Motor neuron (in vitro differentiated cells): ENCODE results near the gene SUSD4. TPM values are rescaled to one million over a fixed set of nuclear protein-coding genes. Genes with fewer than 3 reads are reported as not detected.

Source experiments
- ATAC-seq, 8 experiments: fragments of 200-7000 bp; cut with Tn5 transposase; replicated peaks in 6 of 8; 2 replicates each; pipeline ENCODE4 v1.8.0; 2021; ENCODE audit warnings: mild to moderate bottlenecking in 8 of 8, moderate library complexity in 8 of 8
- H3K27ac ChIP-seq, 2 donors: fragments of 250-450 bp; sonication (Bioruptor Pico); 2 replicates each; pipeline ENCODE4 v1.9.0; 2021; ENCODE audit warnings: antibody characterized with exemption in 2 of 2, mild to moderate bottlenecking in 2 of 2, moderate library complexity in 1 of 2
- H3K4me1 ChIP-seq, 2 donors: fragments of 250-450 bp; sonication (Bioruptor Pico); replicated peaks in 1 of 2; 2 replicates each; pipeline ENCODE4 v1.6.1; 2021; ENCODE audit warnings: antibody characterized with exemption in 2 of 2, mild to moderate bottlenecking in 2 of 2, moderate library complexity in 1 of 2
- H3K4me3 ChIP-seq, 5 donors: fragments of 250-450 bp; sonication (Bioruptor Pico); 2 replicates each; pipeline ENCODE4 v1.9.0; 2021; ENCODE audit warnings: antibody characterized with exemption in 5 of 5, mild to moderate bottlenecking in 5 of 5, moderate library complexity in 4 of 5
- WGBS, 10 experiments: fragments of 450-650 bp; shearing (Covaris generic); methylation state at CpG; one replicate each; pipeline ENCODE4 v1.0.0; 2022; 5-methylcytosine and 5-hydroxymethylcytosine counted together
- in situ Hi-C, 9 experiments: fragments of 400-800 bp; cut with MboI; loops; one replicate each; pipeline ENCODE4 v1.15.0; 2021; ENCODE audit warnings: low sequenced_read_pairs in 9 of 9, low pct_unique_long_range_greater_than_20kb in 2 of 9; ENCODE audit not compliant: unreplicated experiment in 9 of 9
- total RNA-seq, 8 experiments: library from RNA; unstranded; fragments of 300-600 nt; gene quantifications; 2 replicates each; pipeline versions ENCODE4 v1.2.3 to v1.2.4, GENCODE V29; 2022

The SUSD4 gene
- total RNA-seq, 8 experiments from 2014 or later = 5.4 to 28.7 (median 15.7) TPM

- in situ Hi-C loops = no loop called here
Observed at GRCh38 chr1:223248001-223248769, 115.8 kb downstream of the SUSD4 start.

GRCh38 chr1:223246476-223247112 is 117.4 kb downstream of the SUSD4 start:
- no peak overlapping the region for H3K27ac ChIP-seq
- no peak overlapping the region for H3K4me3 ChIP-seq
- ATAC-seq = peak in 3 of 8 experiments; percentile 63 to 86 (median 66)
- WGBS, 10 experiments = 17 to 83% (median 61%) methylated on average over 1 to 4 of the region's 5 CpGs; no CpG with 5 or more reads in 4 of the 10 experiments
- no peaks in the 10 kb centered on the region for H3K4me1 ChIP-seq
- in situ Hi-C loops = no loop called here

More at GRCh38 chr1:223248001-223248769, 115.8 kb downstream of the SUSD4 start:
- Histone ChIP-seq H3K4me3 (no peak overlapping the region), H3K4me1 (no peaks in the 10 kb centered on the region), H3K27ac (no peak overlapping the region)
- ATAC-seq = peak in 3 of 8 experiments; percentile 12 to 64 (median 33)
- WGBS, 10 experiments = 17 to 77% (median 64%) methylated on average over 1 to 6 of the region's 6 CpGs; no CpG with 5 or more reads in 4 of the 10 experiments

GRCh38 chr1:223245983-223246382 is 118.0 kb downstream of the SUSD4 start:
- Histone ChIP-seq H3K4me3 (no peak overlapping the region), H3K4me1 (no peaks in the 10 kb centered on the region), H3K27ac (no peak overlapping the region)
- WGBS, 10 experiments = 82 to 100% (median 100%) methylated on average over 1 to 7 of the region's 7 CpGs; no CpG with 5 or more reads in 2 of the 10 experiments
- no peak for ATAC-seq
- in situ Hi-C loops = no loop called here

GRCh38 chr1:223245411-223245810 is 118.6 kb downstream of the SUSD4 start:
- ATAC-seq = no peak
- Histone ChIP-seq H3K27ac (no peak overlapping the region), H3K4me1 (no peaks in the 10 kb centered on the region), H3K4me3 (no peak overlapping the region)
- WGBS, 10 experiments = 74 to 100% (median 80%) methylated on average over 1 to 5 of the region's 5 CpGs; no CpG with 5 or more reads in 2 of the 10 experiments
- in situ Hi-C loops = no loop called here

- Histone ChIP-seq H3K4me3 (no peak overlapping the region), H3K4me1 (no peaks in the 10 kb centered on the region), H3K27ac (no peak overlapping the region)
- in situ Hi-C loops = no loop called here
- 20 to 89% (median 79%) methylated on average over 1 to 3 of the region's 4 CpGs; no CpG with 5 or more reads in 2 of the 10 experiments for WGBS, 10 experiments
- ATAC-seq = peak in 1 of 8 experiments; percentile 17
Observed at GRCh38 chr1:223244366-223245103, 119.4 kb downstream of the SUSD4 start.

GRCh38 chr1:223243441-223244050 is 120.4 kb downstream of the SUSD4 start:
- H3K4me1 ChIP-seq = no peaks in the 10 kb centered on the region
- WGBS, 10 experiments = 78 to 100% (median 94%) methylated on average over 2 to 6 of the region's 6 CpGs; no CpG with 5 or more reads in 2 of the 10 experiments
- no peak overlapping the region for H3K27ac ChIP-seq
- no peak overlapping the region for H3K4me3 ChIP-seq
- in situ Hi-C loops = no loop called here
- no peak for ATAC-seq

GRCh38 chr1:223242971-223243370 is 121.0 kb downstream of the SUSD4 start:
- in situ Hi-C loops = no loop called here
- Histone ChIP-seq H3K4me3 (no peak overlapping the region), H3K27ac (no peak overlapping the region), H3K4me1 (no peaks in the 10 kb centered on the region)
- no peak for ATAC-seq
- 88 to 100% (median 95%) methylated on average over 2 of the region's 7 CpGs; no CpG with 5 or more reads in 6 of the 10 experiments for WGBS, 10 experiments

GRCh38 chr1:223242382-223242955 is 121.5 kb downstream of the SUSD4 start:
- WGBS, 10 experiments = 20 to 100% (median 72%) methylated on average over 1 to 5 of the region's 6 CpGs; no CpG with 5 or more reads in 4 of the 10 experiments
- no peak overlapping the region for H3K4me3 ChIP-seq
- in situ Hi-C loops = no loop called here
- H3K27ac ChIP-seq = no peak overlapping the region
- ATAC-seq = peak in 1 of 8 experiments; percentile 28
- no peaks in the 10 kb centered on the region for H3K4me1 ChIP-seq

GRCh38 chr1:223240122-223240521 is 123.9 kb downstream of the SUSD4 start:
- ATAC-seq = no peak

GRCh38 chr1:223235091-223235490 is 128.9 kb downstream of the SUSD4 start:
- in situ Hi-C loops = no loop called here
- WGBS, 10 experiments = 67 to 92% (median 84%) methylated on average over 1 to 3 of the region's 3 CpGs; no CpG with 5 or more reads in 2 of the 10 experiments
- no peaks in the 10 kb centered on the region for H3K4me1 ChIP-seq
- no peak overlapping the region for H3K27ac ChIP-seq
- no peak overlapping the region for H3K4me3 ChIP-seq
- ATAC-seq = no peak

More at GRCh38 chr1:223240122-223240521, 123.9 kb downstream of the SUSD4 start:
- H3K4me1 ChIP-seq = no peaks in the 10 kb centered on the region
- WGBS, 10 experiments = 19 to 77% (median 47%) methylated on average over 1 to 2 of the region's 2 CpGs
- no peak overlapping the region for H3K27ac ChIP-seq
- in situ Hi-C loops = no loop called here
- H3K4me3 ChIP-seq = no peak overlapping the region

- Histone ChIP-seq H3K4me3 (no peak overlapping the region), H3K27ac (no peak overlapping the region), H3K4me1 (no peaks in the 10 kb centered on the region)
- in situ Hi-C loops = no loop called here
- WGBS, 10 experiments = 57 to 100% (median 78%) methylated on average over 1 to 5 of the region's 5 CpGs
- ATAC-seq = no peak
Observed at GRCh38 chr1:223234534-223234933, 129.4 kb downstream of the SUSD4 start.

- Histone ChIP-seq H3K4me3 (no peak overlapping the region), H3K4me1 (no peaks in the 10 kb centered on the region), H3K27ac (no peak overlapping the region)
- in situ Hi-C loops = no loop called here
- peak in 3 of 8 experiments; percentile 18 to 86 (median 27) for ATAC-seq
- WGBS, 10 experiments = 0 to 44% (median 40%) methylated on average over 1 of the region's 1 CpG; no CpG with 5 or more reads in 3 of the 10 experiments
Observed at GRCh38 chr1:223234170-223234514, 129.8 kb downstream of the SUSD4 start.
